Gastroesophageal sphincter (tissue), 4 donors: Measurements from ENCODE around the gene MYCL. TPM values are rescaled to one million over a fixed set of nuclear protein-coding genes. Genes with fewer than 3 reads are reported as not detected.

Source experiments
- ATAC-seq: fragments of 150-250 bp; one replicate; pipeline ENCODE4 v1.9.1; 2016; ENCODE audit warnings: mild to moderate bottlenecking, moderate library complexity
- H3K27ac ChIP-seq, 4 donors: fragments of 200-600 bp; sonication (generic) in 3 of 4; 1 replicate in 3 of 4; 2 replicates in 1 of 4; pipeline ENCODE4 v1.5.1; 2016 to 2019
- H3K27me3 ChIP-seq: fragments of 200-600 bp; sonication (generic); one replicate; pipeline ENCODE4 v1.5.1; 2019
- H3K36me3 ChIP-seq, 2 donors: fragments of 200-600 bp; sonication (generic); one replicate each; pipeline ENCODE4 v1.5.1; 2019; ENCODE audit warnings: control low read depth in 1 of 2
- H3K4me1 ChIP-seq, 3 donors: fragments of 200-600 bp; sonication (generic); 1 replicate in 2 of 3; 2 replicates in 1 of 3; pipeline ENCODE4 v1.5.1; 2016 to 2019; ENCODE audit warnings: control low read depth in 2 of 3
- H3K4me3 ChIP-seq, 2 donors: fragments of 200-600 bp; sonication (generic); one replicate each; pipeline ENCODE4 v1.5.1; 2019; ENCODE audit warnings: mild to moderate bottlenecking in 1 of 2, moderate library complexity in 1 of 2
- H3K9me3 ChIP-seq, 3 donors: fragments of 200-600 bp; sonication (generic); one replicate each; pipeline ENCODE4 v1.5.1; 2017 to 2019; ENCODE audit warnings: control low read depth in 2 of 3
- EP300 ChIP-seq: sonication (generic); formaldehyde crosslinking; IDR thresholded peaks from one replicate; pipeline ENCODE4 v1.6.1; 2017; ENCODE audit warnings: antibody characterized with exemption, mild to moderate bottlenecking
- POLR2A ChIP-seq, 2 donors: fragments of 450-650 bp; IDR thresholded peaks; one replicate each; pipeline ENCODE4 v1.6.1; 2017; ENCODE audit warnings: antibody characterized with exemption in 2 of 2, mild to moderate bottlenecking in 2 of 2, moderate library complexity in 1 of 2
- POLR2AphosphoS5 ChIP-seq: sonication (generic); formaldehyde crosslinking; IDR thresholded peaks from one replicate; pipeline ENCODE4 v1.6.1; 2017; ENCODE audit warnings: antibody characterized with exemption
- WGBS, 2 donors: methylation state at CpG; one replicate each; pipeline ENCODE4 v1.1.5; 2018; ENCODE audit warnings: low coverage in 1 of 2; 5-methylcytosine and 5-hydroxymethylcytosine counted together
- total RNA-seq, 4 donors: library from RNA; depleted of rRNA; stranded (reverse); fragments of >200 nt; gene quantifications; one replicate each; pipeline ENCODE4 v1.1.0, GENCODE V29; 2016
- TF ChIP-seq, protein P1 (sequence below), 4 experiments: fragments of 200-600 bp in 2 of 4; fragments of 450-650 bp in 2 of 4; sonication (generic) in 1 of 4; IDR thresholded peaks; one replicate each; pipeline ENCODE4 v1.5.1; 2017 to 2019; ENCODE audit warnings: antibody characterized with exemption in 4 of 4, mild to moderate bottlenecking in 2 of 4, moderate library complexity in 2 of 4

MYCL gene
- total RNA-seq, 4 donors from 2014 or later: 0.27 to 1.2 (median 0.69) TPM; not detected in 1

DNA sequence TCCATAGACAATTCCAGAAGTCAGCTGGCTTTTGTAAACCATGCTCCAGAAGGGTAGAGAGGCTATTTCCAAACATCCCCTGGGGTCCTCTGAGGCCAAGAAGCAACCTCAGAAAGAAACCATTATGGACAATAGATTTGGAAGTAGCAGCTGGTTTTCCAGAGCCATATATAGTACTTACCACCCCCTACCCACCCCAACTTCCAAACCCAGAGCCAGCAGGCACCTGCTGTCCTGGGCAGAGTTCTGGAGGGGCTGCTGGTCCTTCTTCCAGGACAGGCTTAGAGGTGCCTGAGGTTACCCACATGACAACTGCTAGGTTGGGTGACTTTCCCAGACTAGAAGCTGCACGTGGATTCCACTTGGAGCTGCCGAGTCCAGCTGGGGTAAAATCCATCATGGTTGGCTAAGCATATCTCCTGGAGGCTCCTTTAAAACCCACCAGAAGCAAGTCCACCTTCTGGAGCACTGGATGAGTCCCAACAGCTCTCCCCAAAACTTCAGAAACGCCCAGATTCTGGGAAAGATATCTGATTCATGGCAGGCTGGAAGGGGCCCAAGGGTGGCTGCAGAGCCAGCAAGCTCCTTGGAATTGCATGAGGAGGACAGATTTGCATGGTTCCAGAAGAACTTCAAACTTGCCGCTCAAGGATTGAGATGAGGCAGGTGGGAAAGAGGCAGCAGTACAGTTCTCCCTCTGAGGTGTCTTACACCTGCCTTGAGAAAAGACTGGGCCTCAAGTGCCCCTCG is 5.8 kb downstream of the MYCL start:
- Histone ChIP-seq H3K27ac (no peak overlapping the region), H3K9me3 (no peaks in the 10 kb centered on the region), H3K4me1 (peaks cover 0 to 22% (median 4%) of the 10 kb centered on the region in 3 donors), H3K4me3 (no peak overlapping the region), H3K36me3 (no peaks in the 10 kb centered on the region), H3K27me3 (peaks cover 29% of the 10 kb centered on the region)
- no peak for ATAC-seq
- WGBS, 2 donors: 86 to 89% methylated on average over 2 of the region's 5 CpGs
- TF ChIP-seq EP300 (no peak), POLR2AphosphoS5 (no peak), POLR2A (IDR thresholded peaks at IDR 0.05) (no peak)
- TF ChIP-seq, protein P1, sequence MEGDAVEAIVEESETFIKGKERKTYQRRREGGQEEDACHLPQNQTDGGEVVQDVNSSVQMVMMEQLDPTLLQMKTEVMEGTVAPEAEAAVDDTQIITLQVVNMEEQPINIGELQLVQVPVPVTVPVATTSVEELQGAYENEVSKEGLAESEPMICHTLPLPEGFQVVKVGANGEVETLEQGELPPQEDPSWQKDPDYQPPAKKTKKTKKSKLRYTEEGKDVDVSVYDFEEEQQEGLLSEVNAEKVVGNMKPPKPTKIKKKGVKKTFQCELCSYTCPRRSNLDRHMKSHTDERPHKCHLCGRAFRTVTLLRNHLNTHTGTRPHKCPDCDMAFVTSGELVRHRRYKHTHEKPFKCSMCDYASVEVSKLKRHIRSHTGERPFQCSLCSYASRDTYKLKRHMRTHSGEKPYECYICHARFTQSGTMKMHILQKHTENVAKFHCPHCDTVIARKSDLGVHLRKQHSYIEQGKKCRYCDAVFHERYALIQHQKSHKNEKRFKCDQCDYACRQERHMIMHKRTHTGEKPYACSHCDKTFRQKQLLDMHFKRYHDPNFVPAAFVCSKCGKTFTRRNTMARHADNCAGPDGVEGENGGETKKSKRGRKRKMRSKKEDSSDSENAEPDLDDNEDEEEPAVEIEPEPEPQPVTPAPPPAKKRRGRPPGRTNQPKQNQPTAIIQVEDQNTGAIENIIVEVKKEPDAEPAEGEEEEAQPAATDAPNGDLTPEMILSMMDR (IDR thresholded peaks at IDR 0.05): no peak

DNA sequence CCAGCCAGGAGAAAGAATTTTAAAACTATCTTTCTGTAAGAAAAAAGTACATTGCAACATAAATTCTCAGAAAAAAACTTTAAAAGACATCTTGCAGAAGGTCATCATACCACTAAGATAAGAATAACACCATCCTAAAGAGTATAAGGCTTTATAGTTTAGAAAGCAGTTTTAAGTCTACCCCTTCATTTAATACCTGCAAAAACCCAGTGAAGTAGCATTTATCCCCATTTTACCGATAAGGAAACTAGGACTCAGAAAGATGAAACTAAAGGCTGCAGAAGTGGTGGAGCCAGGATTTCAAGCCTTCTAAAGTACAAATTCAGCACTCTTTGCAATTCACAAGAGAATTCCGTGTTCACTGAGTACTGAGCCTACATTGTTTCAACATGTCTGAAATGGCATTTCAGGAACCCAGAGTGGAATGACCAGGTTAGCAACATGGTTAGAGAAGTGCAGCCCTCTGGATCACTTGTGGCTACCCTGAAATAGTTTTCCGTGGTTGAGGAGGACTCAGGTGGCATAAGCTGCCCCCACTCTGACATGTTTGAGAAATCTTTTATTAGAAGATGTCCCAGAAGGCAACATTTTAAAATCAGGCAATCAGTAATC is 6.7 kb downstream of the MYCL start:
- 74 to 87% methylated on average over 3 of the region's 3 CpGs for WGBS, 2 donors
- Histone ChIP-seq H3K4me3 (no peak overlapping the region), H3K9me3 (no peaks in the 10 kb centered on the region), H3K27me3 (peaks cover 20% of the 10 kb centered on the region), H3K4me1 (peaks cover 0 to 15% (median 0%) of the 10 kb centered on the region in 3 donors), H3K27ac (no peak overlapping the region), H3K36me3 (no peaks in the 10 kb centered on the region)
- no peak for ATAC-seq
- no peak for TF ChIP-seq POLR2A (IDR thresholded peaks at IDR 0.05)
- TF ChIP-seq, protein P1 (IDR thresholded peaks at IDR 0.05): no peak
- TF ChIP-seq POLR2AphosphoS5: no peak
- TF ChIP-seq EP300: no peak

DNA sequence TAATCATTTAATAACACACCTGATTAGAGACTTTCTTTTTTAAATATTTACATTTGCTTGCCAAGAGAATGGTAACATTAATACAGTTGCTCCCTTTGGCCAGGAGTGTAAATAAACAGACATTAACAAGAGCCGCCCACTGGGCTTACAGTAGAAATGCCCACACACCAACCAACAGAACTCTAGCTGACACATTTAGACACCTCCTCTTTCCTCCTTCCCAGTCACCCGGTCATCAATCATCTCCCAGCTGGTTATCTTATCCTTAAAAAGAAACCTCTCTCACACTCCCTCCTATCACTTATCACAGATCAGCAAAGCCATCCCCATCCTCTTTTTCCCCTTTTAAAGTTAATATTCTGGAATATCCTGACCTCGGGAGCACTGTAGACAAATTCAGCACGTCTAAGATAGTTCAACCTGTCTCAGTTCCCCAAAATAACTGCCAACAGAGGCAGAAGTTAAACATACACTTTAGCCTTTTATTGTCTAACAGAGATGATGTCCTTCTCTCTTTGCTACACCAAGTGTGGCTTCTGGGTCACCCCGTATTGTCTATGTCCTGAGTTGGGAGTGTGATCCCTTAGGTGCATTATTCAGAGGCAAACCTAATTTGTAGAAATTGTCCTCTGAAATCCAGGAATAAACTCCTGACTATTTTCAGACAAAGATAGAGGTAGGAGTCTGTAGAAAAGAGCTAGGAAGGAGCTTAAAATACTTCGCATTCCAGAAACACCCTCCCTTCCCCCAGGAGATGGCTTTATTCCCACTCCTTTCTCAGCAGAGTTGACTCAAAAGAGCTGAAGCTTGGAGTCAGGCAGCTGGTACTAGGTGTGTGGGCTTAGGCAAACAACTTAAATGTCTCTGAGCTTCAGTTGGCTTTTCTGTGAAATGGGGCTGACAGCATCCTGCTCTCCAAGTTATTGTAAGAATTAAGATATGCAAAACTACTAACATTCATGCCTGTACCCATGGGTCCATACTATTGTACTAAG is 8.8 kb downstream of the MYCL start:
- ATAC-seq: no peak

DNA sequence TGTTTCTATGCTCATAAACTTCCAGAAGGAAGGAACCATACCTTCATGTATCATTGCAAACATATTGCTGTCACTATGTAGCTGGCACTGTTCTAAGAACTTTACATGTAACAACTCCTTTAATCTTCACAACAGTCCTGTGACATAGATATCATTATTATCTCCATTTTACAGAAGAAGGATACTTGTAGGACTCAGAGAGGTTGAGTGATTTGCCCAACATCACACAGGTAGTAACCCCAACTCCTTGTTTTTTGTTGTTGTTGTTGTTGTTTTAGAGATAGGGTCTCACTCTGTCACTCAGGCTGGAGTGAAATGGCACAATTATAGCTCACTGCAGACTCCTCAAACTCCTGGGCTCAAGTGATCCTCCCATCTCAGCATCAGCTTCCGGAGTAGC is 10.8 kb downstream of the MYCL start:
- H3K27me3 ChIP-seq: no peaks in the 10 kb centered on the region
- H3K9me3 ChIP-seq: no peaks in the 10 kb centered on the region
- no peak overlapping the region for H3K4me3 ChIP-seq
- WGBS, 2 donors: 88 to 100% methylated on average over 1 of the region's 1 CpG
- no peak for ATAC-seq
- H3K36me3 ChIP-seq: no peaks in the 10 kb centered on the region
- H3K27ac ChIP-seq: no peak overlapping the region
- H3K4me1 ChIP-seq: peaks cover 0 to 15% (median 0%) of the 10 kb centered on the region in 3 donors
- TF ChIP-seq EP300 (no peak), POLR2A (IDR thresholded peaks at IDR 0.05) (no peak), POLR2AphosphoS5 (no peak)
- TF ChIP-seq, protein P1 (IDR thresholded peaks at IDR 0.05): no peak

More for the DNA sequence above, 8.8 kb downstream of the MYCL start:
- TF ChIP-seq, protein P1 (IDR thresholded peaks at IDR 0.05): no peak
- TF ChIP-seq POLR2AphosphoS5 (no peak), POLR2A (IDR thresholded peaks at IDR 0.05) (no peak), EP300 (no peak)
- Histone ChIP-seq H3K4me1 (peaks cover 0 to 15% (median 0%) of the 10 kb centered on the region in 3 donors), H3K27ac (peak overlapping the region in 1 of 4 donors; percentile 53), H3K4me3 (no peak overlapping the region), H3K9me3 (no peaks in the 10 kb centered on the region), H3K36me3 (no peaks in the 10 kb centered on the region), H3K27me3 (no peaks in the 10 kb centered on the region)
- WGBS, 2 donors: 7 to 17% methylated on average over 5 to 6 of the region's 6 CpGs
